ENCODE measurements around the gene SASH3.
"Not testable (repeated sequence)": the region's sequence is repeated elsewhere in the genome, so short reads cannot be mapped to it uniquely, and the experiment has no call there.

The SASH3 gene

GRCh38 chrX:129779747-129780146, at the start of gene SASH3:
SASH3 (plus strand) TSS chrX:129779949; CDS start chrX:129780098, 149 bp downstream.
- DNase-seq (ENCODE audit: low read depth, low spot score), result no peak
- no peak within 1 kb of the TSS for H3K27ac ChIP-seq

DNA sequence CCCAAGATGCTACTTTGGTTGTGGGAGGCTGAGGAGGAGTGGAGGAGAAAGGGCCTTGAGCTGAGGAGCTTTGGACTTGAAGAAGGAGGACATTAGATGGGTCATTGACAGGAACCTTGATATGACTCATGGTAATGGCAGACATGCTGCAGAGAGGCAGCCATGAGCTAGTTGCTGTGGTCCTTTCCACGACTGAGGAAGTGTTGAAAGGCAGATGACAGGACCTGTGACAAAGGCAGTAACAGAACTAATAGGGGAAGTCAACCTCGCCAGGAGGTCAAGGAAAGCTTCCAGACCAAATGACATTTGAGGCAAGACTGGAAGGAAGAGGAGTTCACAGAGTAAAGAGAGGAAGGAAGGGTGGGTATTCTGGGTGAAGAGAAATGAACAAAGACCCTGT, 48.5 kb upstream of the SASH3 start:
- no peak overlapping the region for H3K27ac ChIP-seq
- no peak for DNase-seq (ENCODE audit: low read depth, low spot score)

GRCh38 chrX:129732857-129733256, 46.9 kb upstream of the SASH3 start:
- DNase-seq (ENCODE audit: low read depth, low spot score), result no peak

DNA sequence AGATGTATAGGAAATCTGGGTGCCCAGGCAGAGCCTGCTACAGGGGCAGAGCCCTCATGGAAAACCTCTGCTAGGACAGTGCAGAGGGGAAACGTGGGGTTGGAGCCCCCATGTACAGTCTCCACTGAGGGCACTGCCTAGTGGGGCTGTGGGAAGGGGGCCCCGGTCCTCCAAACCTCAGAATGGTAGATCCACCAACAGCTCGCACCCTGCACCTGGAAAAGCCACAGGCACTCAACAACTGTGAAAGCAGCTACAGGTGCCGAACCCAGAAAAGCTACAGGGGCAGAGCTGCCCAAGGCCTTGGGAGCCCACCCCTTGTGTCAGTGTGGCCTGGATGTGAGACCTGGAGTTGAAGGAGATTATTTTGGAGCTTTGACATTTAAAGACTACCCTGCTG, 46.4 kb upstream of the SASH3 start:
- DNase-seq (ENCODE audit: low read depth, low spot score), result no peak
- no peak overlapping the region for H3K27ac ChIP-seq

More at GRCh38 chrX:129732857-129733256, 46.9 kb upstream of the SASH3 start:
- no peak overlapping the region for H3K27ac ChIP-seq

DNA sequence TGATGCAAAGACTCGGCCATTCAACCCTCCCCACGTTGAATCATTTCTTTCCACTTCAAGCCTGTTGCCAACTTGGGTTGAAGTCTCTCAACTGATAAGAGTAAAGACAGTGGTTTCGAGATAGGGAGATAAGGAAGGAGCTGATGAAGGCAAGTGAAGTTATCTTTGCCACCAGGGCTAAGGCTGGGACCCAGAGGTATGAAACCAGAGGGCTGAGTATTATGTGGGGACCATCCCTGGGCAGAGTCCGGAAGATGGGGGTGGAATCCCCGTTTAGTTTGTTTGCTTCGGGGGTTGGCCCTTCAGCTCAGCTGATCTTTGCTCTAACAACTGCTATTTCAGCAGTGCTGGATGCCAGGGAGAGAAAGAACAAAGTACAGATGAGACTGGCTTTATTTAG, 43.3 kb upstream of the SASH3 start:
- no peak for DNase-seq (ENCODE audit: low read depth, low spot score)
- no peak overlapping the region for H3K27ac ChIP-seq

GRCh38 chrX:129737916-129738315, 41.8 kb upstream of the SASH3 start:
- peak; percentile 18 for DNase-seq (ENCODE audit: low read depth, low spot score)
- H3K27ac ChIP-seq, result no peak overlapping the region

DNA sequence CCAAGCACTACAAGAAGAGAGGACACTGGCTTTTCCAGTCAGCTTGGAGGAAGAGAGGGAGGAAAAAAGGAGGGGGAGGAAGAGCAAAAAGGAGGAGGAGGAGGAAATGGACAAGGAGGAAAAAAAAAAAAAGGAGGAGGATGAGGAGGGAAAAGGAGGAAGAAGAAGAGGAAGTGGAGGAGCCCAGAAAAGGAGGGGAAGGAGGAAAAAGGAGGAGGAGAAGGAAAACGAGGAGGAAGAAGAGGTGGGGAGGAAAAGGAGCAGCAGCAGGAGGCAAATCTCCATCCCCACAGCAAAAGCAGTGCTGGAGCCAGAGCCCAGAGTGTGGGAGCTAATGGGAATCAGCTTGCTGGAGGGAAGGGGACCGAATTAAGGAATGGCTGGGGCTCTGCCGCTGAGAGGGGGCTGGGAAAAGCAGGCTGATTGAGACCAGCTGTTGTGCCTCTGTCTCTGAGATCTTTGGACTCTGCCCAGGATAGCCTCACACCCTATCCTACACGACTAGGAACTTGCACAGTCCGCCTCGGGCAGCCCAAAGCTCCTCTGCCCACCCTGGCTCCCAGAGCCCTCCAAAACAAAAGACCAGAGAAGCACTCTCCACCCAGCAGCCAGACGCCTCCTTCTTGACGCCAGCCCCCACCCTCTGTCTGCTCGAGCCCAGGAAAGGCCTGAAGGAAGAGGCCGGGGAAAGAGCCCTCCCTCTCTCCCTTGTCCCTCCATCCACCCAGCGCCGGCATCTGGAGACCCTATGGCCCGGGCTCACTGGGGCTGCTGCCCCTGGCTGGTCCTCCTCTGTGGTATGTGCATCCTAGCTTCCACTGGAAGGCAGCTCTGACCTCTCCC, 41.1 kb upstream of the SASH3 start, which contains the start of gene XPNPEP2:
TSS of gene XPNPEP2 (plus strand) at position 514 of the 843 bp plus-strand sequence. CDS start at position 749, 235 bp downstream.
- DNase-seq (ENCODE audit: low read depth, low spot score), result no peak
- H3K27ac ChIP-seq, result no peak within 1 kb of the TSS

DNA sequence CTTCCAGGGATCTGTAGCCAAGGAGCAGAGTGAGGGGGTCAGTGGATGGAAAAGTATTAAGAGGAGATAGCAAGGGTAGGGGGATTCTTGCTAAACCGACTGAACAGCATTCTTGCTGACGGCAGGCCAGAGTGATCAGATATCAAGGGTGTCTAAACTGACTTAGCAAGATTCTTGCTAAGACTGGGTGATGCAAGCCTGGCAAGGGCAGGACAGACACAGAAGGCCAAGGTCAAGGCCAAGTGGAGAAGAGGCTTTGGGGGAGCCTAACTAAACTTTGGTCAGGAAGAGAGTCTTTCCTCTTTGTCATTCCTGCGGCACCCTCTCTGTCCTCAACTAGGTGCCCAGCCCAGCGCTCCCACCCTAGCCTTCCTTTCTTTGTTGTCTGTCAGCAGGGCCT, 40.2 kb upstream of the SASH3 start:
- no peak for DNase-seq (ENCODE audit: low read depth, low spot score)
- H3K27ac ChIP-seq, result no peak overlapping the region

DNA sequence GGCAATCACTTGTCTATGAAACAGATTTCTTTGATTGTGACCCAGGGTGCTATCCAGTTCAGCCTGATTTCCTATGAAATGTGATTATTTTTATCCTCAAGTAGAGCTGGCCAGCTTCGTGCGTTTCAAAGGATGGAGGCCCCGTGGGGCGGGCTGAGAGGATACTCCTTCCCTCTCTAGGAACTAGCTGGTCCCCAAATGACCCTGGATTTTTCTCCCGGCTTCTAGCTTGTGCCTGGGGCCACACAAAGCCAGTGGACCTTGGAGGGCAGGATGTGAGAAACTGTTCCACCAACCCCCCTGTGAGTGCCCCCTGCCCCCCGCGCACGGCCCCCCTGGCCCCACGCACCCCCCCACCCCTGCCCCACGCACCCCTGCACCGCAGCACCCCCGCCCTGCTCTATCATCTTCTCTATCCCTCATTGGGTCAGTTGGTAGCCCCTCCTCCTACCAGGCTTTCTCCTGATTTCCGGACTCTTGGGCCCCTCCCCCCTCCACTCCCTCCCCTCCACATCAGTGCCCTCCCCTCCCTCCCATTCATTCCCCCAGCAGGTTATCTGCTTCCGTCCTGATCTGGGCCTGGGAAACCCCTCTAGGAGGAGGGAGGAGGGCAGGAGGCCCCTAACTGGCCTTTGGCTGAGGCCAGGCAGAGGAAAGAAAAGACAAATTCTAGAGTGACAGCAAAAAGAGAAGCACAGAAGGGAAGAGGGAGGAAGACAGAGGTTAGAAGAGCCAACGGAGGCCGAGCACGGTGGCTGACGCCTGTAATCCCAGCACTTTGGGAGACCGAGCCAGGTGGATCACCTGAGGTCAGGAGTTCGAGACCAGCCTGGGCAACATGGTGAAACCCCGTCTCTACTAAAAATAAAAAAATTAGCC, 37.6 kb upstream of the SASH3 start:
- DNase-seq (ENCODE audit: low read depth, low spot score), result no peak
- no peak overlapping the region for H3K27ac ChIP-seq

- DNase-seq (ENCODE audit: low read depth, low spot score); H3K27ac ChIP-seq: not testable (repeated sequence)
Measured at GRCh38 chrX:129742759-129743152, 37.0 kb upstream of the SASH3 start.

- H3K27ac ChIP-seq, result no peak overlapping the region
- no peak for DNase-seq (ENCODE audit: low read depth, low spot score)
Measured at GRCh38 chrX:129743821-129744220, 35.9 kb upstream of the SASH3 start.

GRCh38 chrX:129744861-129745321, 34.9 kb upstream of the SASH3 start:
- no peak for DNase-seq (ENCODE audit: low read depth, low spot score)
- H3K27ac ChIP-seq, result no peak overlapping the region

GRCh38 chrX:129746557-129747470, 32.9 kb upstream of the SASH3 start:
- DNase-seq (ENCODE audit: low read depth, low spot score), result no peak
- H3K27ac ChIP-seq, result no peak overlapping the region

- DNase-seq (ENCODE audit: low read depth, low spot score), result no peak
- H3K27ac ChIP-seq, result no peak overlapping the region
Measured at GRCh38 chrX:129747533-129747932, 32.2 kb upstream of the SASH3 start.

- no peak for DNase-seq (ENCODE audit: low read depth, low spot score)
- H3K27ac ChIP-seq, result no peak overlapping the region
Measured at GRCh38 chrX:129748305-129748704, 31.4 kb upstream of the SASH3 start.

DNA sequence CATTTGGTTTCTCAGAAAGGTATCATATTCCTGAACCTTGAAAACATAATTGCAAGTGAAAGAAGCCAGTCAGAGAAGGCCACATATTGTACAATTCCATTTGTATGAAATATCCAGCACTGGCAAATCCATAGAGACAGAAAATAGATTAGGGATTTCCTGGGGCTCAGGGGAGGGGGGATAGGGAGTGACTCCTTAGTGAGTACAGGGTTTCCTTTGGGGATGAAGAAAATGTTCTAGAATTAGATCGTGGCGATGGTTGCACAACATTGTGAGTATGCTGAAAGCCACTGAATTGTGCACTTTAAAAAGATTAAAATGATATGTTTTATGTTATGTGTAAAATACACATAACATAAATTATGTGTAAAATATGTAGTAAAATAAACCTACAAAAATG, 30.7 kb upstream of the SASH3 start:
- H3K27ac ChIP-seq, result no peak overlapping the region
- DNase-seq (ENCODE audit: low read depth, low spot score), result no peak

DNA sequence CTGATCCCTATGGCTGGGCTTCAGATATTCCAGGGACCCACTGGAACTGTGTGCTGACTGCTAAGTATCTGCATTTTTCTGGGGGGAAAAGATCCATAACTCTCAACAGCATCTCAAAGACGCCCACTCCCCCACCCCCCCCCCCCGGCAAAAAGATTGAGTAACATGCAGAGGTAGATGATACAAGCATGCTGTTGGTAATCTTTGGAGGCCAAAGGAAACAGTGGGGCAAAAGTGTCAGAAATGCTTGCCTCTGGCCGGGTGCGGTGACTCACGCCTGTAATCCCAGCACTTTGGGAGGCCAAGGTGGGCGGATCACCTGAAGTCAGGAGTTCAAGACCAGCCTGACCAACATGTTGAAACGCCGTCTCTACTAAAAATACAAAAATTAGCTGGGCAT, 28.8 kb upstream of the SASH3 start:
- no peak overlapping the region for H3K27ac ChIP-seq
- DNase-seq (ENCODE audit: low read depth, low spot score), result no peak

DNA sequence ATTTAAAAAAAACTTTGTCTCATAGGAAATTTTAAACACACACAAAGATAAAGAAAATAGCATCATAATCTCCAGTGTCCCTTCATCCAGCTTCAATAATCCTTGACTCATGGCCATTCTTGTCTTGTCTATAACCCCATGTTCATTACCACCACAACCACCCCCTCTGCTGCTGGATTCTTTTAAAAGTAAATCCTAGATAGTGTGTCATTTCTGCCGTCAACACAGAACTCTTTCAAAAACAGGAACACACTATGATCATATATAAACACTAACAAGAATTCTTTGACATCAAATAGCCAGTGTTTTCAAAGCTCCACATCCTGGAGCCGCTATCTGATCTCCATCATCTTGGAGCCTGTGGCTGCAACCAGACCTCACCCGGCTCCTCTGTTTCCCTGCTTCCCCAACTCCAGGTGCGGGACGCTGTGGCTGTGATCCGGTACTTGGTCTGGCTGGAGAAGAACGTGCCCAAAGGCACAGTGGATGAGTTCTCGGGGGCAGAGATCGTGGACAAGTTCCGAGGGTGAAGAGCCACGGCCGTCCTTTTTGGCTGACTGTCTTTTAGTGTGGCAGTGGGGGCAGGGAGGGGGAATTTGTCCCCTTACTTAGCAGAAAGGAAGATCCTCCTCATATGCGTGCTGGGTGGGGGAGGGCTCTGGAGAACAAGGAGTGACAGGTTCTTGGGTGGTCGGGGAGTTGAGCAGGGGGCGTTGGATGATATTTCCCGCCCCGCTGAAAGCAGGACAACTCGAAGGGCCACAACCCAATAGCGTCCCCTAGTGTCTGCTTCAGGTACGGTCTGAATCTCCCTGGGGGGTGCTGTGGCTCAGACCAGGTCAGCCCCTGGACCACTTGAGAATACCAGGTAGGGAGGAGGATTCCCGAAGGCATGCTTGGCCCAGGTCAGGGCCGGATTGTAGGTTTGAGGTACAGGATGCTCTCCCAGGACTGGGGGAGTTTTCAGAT, 25.4 kb upstream of the SASH3 start:
- H3K27ac ChIP-seq, result no peak overlapping the region
- DNase-seq (ENCODE audit: low read depth, low spot score), result no peak
